ENCODE results near the gene PLOD2.
"Not testable (repeated sequence)": the region's sequence is repeated elsewhere in the genome, so short reads cannot be mapped to it uniquely, and the experiment has no call there.

PLOD2 gene

GRCh38 chr3:146136647-146137046, 24.3 kb downstream of the PLOD2 start:
- no peak for DNase-seq (ENCODE audit: low read depth)

- DNase-seq (ENCODE audit: low read depth): no peak
Measured at GRCh38 chr3:146134348-146135117, 26.5 kb downstream of the PLOD2 start.

- no peak for DNase-seq (ENCODE audit: low read depth)
Measured at GRCh38 chr3:146133441-146133840, 27.5 kb downstream of the PLOD2 start.

GRCh38 chr3:146131616-146132410, 29.2 kb downstream of the PLOD2 start:
- DNase-seq (ENCODE audit: low read depth): no peak

GRCh38 chr3:146130881-146131371, 30.1 kb downstream of the PLOD2 start:
- no peak for DNase-seq (ENCODE audit: low read depth)

GRCh38 chr3:146129750-146130149, 31.2 kb downstream of the PLOD2 start:
- DNase-seq (ENCODE audit: low read depth): no peak

- DNase-seq (ENCODE audit: low read depth): no peak
Measured at GRCh38 chr3:146128939-146129338, 32.0 kb downstream of the PLOD2 start.

- no peak for DNase-seq (ENCODE audit: low read depth)
Measured at GRCh38 chr3:146128179-146128578, 32.8 kb downstream of the PLOD2 start.

GRCh38 chr3:146125951-146126350, 35.0 kb downstream of the PLOD2 start:
- no peak for DNase-seq (ENCODE audit: low read depth)

- no peak for DNase-seq (ENCODE audit: low read depth)
Measured at GRCh38 chr3:146124126-146124801, 36.7 kb downstream of the PLOD2 start.

GRCh38 chr3:146117406-146118285, 43.3 kb downstream of the PLOD2 start:
- no peak for DNase-seq (ENCODE audit: low read depth)

- no peak for DNase-seq (ENCODE audit: low read depth)
Measured at GRCh38 chr3:146115619-146116018, 45.4 kb downstream of the PLOD2 start.

- not testable (repeated sequence) for DNase-seq (ENCODE audit: low read depth)
Measured at GRCh38 chr3:146113804-146114203, 47.2 kb downstream of the PLOD2 start.

- DNase-seq (ENCODE audit: low read depth): no peak
Measured at GRCh38 chr3:146111337-146111736, 49.6 kb downstream of the PLOD2 start.

- DNase-seq (ENCODE audit: low read depth): no peak
Measured at GRCh38 chr3:146110161-146110560, 50.8 kb downstream of the PLOD2 start.

- DNase-seq (ENCODE audit: low read depth): no peak
Measured at GRCh38 chr3:146106986-146107385, 54.0 kb downstream of the PLOD2 start.

- DNase-seq (ENCODE audit: low read depth): no peak
Measured at GRCh38 chr3:146104068-146104467, 56.9 kb downstream of the PLOD2 start.

- no peak for DNase-seq (ENCODE audit: low read depth)
Measured at GRCh38 chr3:146102885-146103284, 58.1 kb downstream of the PLOD2 start.

GRCh38 chr3:146101538-146101937, 59.4 kb downstream of the PLOD2 start:
- no peak for DNase-seq (ENCODE audit: low read depth)

GRCh38 chr3:146100825-146101444, 60.0 kb downstream of the PLOD2 start:
- DNase-seq (ENCODE audit: low read depth): no peak

- no peak for DNase-seq (ENCODE audit: low read depth)
Measured at GRCh38 chr3:146100180-146100579, 60.8 kb downstream of the PLOD2 start.
